RWPE2 (cell line): Measurements from ENCODE around the gene PQBP1.
A peak's percentile ranks its signal among the peaks of the same experiment; 100 is the strongest.
"Not testable (repeated sequence)": the region's sequence is repeated elsewhere in the genome, so short reads cannot be mapped to it uniquely, and the experiment has no call there.

Experiments used
- ATAC-seq: fragments of 200-7000 bp; cut with Tn5 transposase; 3 replicates; pipeline ENCODE4 v1.9.1; 2021; ENCODE audit warnings: low read depth
- DNase-seq: peaks from one replicate; pipeline ENCODE4 v3.0.0-alpha.2; 2020; ENCODE audit warnings: low spot score
- H3K27ac ChIP-seq: fragments of 450-650 bp; 2 replicates; pipeline ENCODE4 v1.5.1; 2017; ENCODE audit warnings: mild to moderate bottlenecking; ENCODE audit not compliant: poor library complexity, severe bottlenecking
- H3K27me3 ChIP-seq: fragments of 250-450 bp; sonication (Bioruptor Pico); 2 replicates; pipeline ENCODE4 v1.5.1; 2021; ENCODE audit warnings: mild to moderate bottlenecking, moderate library complexity; ENCODE audit not compliant: insufficient read depth, poor library complexity, severe bottlenecking
- H3K36me3 ChIP-seq: fragments of 250-450 bp; sonication (Bioruptor Pico); 2 replicates; pipeline ENCODE4 v1.5.1; 2020; ENCODE audit warnings: low read depth, mild to moderate bottlenecking, moderate library complexity
- H3K4me1 ChIP-seq: fragments of 250-450 bp; sonication (Bioruptor Pico); 2 replicates; pipeline ENCODE4 v1.5.1; 2021; ENCODE audit warnings: mild to moderate bottlenecking, moderate library complexity; ENCODE audit not compliant: insufficient read depth, poor library complexity, severe bottlenecking
- H3K4me3 ChIP-seq: fragments of 250-450 bp; sonication (Bioruptor Pico); 2 replicates; pipeline ENCODE4 v1.5.1; 2021; ENCODE audit warnings: mild to moderate bottlenecking, moderate library complexity; ENCODE audit not compliant: severe bottlenecking
- H3K9me3 ChIP-seq: fragments of 250-450 bp; sonication (Bioruptor Pico); 2 replicates; pipeline ENCODE4 v1.5.1; 2021; ENCODE audit warnings: mild to moderate bottlenecking, moderate library complexity; ENCODE audit not compliant: severe bottlenecking
- CTCF ChIP-seq: fragments of 450-650 bp; IDR thresholded peaks from one replicate; pipeline ENCODE4 v1.5.1; 2017; ENCODE audit warnings: mild to moderate bottlenecking, moderate library complexity; ENCODE audit not compliant: poor library complexity, severe bottlenecking

The PQBP1 gene

GRCh38 chrX:48854898-48855297 is 42.8 kb upstream of the PQBP1 start:
- H3K27ac ChIP-seq = no peak overlapping the region
- H3K9me3 ChIP-seq = no peaks in the 10 kb centered on the region
- no peaks in the 10 kb centered on the region for H3K4me1 ChIP-seq
- peak; percentile 46 for TF ChIP-seq CTCF
- H3K4me3 ChIP-seq = no peak overlapping the region
- no peaks in the 10 kb centered on the region for H3K27me3 ChIP-seq
- H3K36me3 ChIP-seq = no peaks in the 10 kb centered on the region
- ATAC-seq = no peak
- DNase-seq = no peak

- DNase-seq = no peak
- ATAC-seq = no peak
These were observed 33.5 kb upstream of the PQBP1 start for GRCh38 chrX:48864210-48864609.

GRCh38 chrX:48872017-48872416 is 25.7 kb upstream of the PQBP1 start:
- DNase-seq, H3K4me1 ChIP-seq, H3K27ac ChIP-seq, H3K9me3 ChIP-seq, H3K4me3 ChIP-seq, ATAC-seq, H3K36me3 ChIP-seq, H3K27me3 ChIP-seq: not testable (repeated sequence)

More at GRCh38 chrX:48864210-48864609, 33.5 kb upstream of the PQBP1 start:
- Histone ChIP-seq H3K4me1 (peaks cover 9% of the 10 kb centered on the region), H3K4me3 (no peak overlapping the region), H3K27ac (peak overlapping the region; percentile 29), H3K9me3 (no peaks in the 10 kb centered on the region), H3K27me3 (no peaks in the 10 kb centered on the region), H3K36me3 (no peaks in the 10 kb centered on the region)
- TF ChIP-seq CTCF = no peak

- ATAC-seq, H3K4me1 ChIP-seq, DNase-seq, H3K4me3 ChIP-seq, H3K27me3 ChIP-seq, H3K9me3 ChIP-seq, H3K36me3 ChIP-seq, H3K27ac ChIP-seq: not testable (repeated sequence)
These were observed 20.8 kb upstream of the PQBP1 start for GRCh38 chrX:48876944-48877343.

GRCh38 chrX:48883729-48884128 is 14.0 kb upstream of the PQBP1 start:
- Histone ChIP-seq H3K27me3 (no peaks in the 10 kb centered on the region), H3K9me3 (no peaks in the 10 kb centered on the region), H3K4me3 (no peak overlapping the region), H3K4me1 (no peaks in the 10 kb centered on the region), H3K27ac (no peak overlapping the region), H3K36me3 (no peaks in the 10 kb centered on the region)
- ATAC-seq = 0 out of 3 replicates have a peak, but pooled peaks have one; percentile 25
- no peak for DNase-seq
- TF ChIP-seq CTCF = no peak

- not testable (repeated sequence) for H3K4me3 ChIP-seq, H3K27ac ChIP-seq, H3K27me3 ChIP-seq, H3K36me3 ChIP-seq, H3K9me3 ChIP-seq, H3K4me1 ChIP-seq, DNase-seq, ATAC-seq
These were observed 11.1 kb upstream of the PQBP1 start for GRCh38 chrX:48886586-48886985.
